Measurements from ENCODE around the gene SLC25A5.
"Not testable (repeated sequence)": the region's sequence is repeated elsewhere in the genome, so short reads cannot be mapped to it uniquely, and the experiment has no call there.

SLC25A5 gene

DNA sequence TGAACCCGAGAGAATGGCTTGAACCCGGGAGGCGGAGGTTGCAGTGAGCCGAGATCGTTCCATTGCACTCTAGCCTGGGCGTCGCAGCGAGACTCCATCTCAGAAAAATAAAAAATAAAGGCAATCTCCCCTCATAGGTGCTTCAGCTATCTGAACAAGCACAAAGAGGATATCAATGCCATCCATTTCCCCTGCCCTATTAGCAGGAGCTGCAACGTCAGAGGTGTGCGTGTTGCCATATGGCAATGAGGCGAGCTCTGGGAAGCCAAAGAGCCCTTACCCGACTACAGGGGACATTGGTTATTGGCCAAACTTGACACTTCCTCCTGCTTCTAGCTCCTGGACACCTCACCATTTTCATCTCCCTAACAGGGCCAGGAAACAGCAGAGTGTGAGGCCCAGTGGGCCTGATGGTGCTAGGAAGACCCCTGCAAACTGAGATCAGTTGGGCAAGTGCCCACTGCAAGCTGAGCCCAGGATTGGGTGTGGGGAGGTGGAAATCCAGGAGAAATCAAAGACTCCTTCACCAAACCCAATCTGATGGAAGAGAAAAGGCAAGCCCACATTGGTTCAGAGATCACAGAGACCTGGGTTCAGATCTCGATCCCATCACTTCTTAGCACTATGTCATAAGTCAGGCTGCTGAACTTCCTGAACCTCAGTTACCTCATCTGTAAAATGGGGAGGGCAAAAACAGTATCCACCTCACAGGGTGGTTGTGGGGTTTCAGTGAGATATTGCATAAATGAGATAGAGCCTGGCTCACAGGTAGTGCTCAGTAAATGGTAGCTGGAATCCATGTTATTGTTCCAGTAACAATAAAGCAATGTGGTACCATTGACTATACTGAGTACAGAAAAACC, 21.2 kb downstream of the SLC25A5 start:
- TF ChIP-seq ZC3H10 (CRISPR knock-in tag; IDR thresholded peaks at IDR 0.05) (no peak), TOX (CRISPR knock-in tag; IDR thresholded peaks at IDR 0.05; ENCODE audit: borderline replicate concordance) (no peak), ISL1 (CRISPR knock-in tag; IDR thresholded peaks at IDR 0.05) (no peak), PPARA (CRISPR knock-in tag; IDR thresholded peaks at IDR 0.05; ENCODE audit: borderline replicate concordance) (no peak), ZFP30 (CRISPR knock-in tag; IDR thresholded peaks at IDR 0.05) (no peak), SNAI2 (CRISPR knock-in tag; IDR thresholded peaks at IDR 0.05) (no peak), BACH2 (CRISPR knock-in tag; IDR thresholded peaks at IDR 0.05; ENCODE audit: borderline replicate concordance) (no peak)
- TF ChIP-seq, protein P1, sequence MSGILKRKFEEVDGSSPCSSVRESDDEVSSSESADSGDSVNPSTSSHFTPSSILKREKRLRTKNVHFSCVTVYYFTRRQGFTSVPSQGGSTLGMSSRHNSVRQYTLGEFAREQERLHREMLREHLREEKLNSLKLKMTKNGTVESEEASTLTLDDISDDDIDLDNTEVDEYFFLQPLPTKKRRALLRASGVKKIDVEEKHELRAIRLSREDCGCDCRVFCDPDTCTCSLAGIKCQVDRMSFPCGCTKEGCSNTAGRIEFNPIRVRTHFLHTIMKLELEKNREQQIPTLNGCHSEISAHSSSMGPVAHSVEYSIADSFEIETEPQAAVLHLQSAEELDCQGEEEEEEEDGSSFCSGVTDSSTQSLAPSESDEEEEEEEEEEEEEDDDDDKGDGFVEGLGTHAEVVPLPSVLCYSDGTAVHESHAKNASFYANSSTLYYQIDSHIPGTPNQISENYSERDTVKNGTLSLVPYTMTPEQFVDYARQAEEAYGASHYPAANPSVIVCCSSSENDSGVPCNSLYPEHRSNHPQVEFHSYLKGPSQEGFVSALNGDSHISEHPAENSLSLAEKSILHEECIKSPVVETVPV (CRISPR knock-in tag; IDR thresholded peaks at IDR 0.05): no peak
- TF ChIP-seq, protein P2, sequence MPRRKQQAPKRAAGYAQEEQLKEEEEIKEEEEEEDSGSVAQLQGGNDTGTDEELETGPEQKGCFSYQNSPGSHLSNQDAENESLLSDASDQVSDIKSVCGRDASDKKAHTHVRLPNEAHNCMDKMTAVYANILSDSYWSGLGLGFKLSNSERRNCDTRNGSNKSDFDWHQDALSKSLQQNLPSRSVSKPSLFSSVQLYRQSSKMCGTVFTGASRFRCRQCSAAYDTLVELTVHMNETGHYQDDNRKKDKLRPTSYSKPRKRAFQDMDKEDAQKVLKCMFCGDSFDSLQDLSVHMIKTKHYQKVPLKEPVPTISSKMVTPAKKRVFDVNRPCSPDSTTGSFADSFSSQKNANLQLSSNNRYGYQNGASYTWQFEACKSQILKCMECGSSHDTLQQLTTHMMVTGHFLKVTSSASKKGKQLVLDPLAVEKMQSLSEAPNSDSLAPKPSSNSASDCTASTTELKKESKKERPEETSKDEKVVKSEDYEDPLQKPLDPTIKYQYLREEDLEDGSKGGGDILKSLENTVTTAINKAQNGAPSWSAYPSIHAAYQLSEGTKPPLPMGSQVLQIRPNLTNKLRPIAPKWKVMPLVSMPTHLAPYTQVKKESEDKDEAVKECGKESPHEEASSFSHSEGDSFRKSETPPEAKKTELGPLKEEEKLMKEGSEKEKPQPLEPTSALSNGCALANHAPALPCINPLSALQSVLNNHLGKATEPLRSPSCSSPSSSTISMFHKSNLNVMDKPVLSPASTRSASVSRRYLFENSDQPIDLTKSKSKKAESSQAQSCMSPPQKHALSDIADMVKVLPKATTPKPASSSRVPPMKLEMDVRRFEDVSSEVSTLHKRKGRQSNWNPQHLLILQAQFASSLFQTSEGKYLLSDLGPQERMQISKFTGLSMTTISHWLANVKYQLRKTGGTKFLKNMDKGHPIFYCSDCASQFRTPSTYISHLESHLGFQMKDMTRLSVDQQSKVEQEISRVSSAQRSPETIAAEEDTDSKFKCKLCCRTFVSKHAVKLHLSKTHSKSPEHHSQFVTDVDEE (CRISPR knock-in tag; IDR thresholded peaks at IDR 0.05): no peak
- TF ChIP-seq, protein P3, sequence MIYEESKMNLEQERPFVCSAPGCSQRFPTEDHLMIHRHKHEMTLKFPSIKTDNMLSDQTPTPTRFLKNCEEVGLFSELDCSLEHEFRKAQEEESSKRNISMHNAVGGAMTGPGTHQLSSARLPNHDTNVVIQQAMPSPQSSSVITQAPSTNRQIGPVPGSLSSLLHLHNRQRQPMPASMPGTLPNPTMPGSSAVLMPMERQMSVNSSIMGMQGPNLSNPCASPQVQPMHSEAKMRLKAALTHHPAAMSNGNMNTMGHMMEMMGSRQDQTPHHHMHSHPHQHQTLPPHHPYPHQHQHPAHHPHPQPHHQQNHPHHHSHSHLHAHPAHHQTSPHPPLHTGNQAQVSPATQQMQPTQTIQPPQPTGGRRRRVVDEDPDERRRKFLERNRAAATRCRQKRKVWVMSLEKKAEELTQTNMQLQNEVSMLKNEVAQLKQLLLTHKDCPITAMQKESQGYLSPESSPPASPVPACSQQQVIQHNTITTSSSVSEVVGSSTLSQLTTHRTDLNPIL (CRISPR knock-in tag; IDR thresholded peaks at IDR 0.05; ENCODE audit: low read depth): no peak
- TF ChIP-seq, protein P4, sequence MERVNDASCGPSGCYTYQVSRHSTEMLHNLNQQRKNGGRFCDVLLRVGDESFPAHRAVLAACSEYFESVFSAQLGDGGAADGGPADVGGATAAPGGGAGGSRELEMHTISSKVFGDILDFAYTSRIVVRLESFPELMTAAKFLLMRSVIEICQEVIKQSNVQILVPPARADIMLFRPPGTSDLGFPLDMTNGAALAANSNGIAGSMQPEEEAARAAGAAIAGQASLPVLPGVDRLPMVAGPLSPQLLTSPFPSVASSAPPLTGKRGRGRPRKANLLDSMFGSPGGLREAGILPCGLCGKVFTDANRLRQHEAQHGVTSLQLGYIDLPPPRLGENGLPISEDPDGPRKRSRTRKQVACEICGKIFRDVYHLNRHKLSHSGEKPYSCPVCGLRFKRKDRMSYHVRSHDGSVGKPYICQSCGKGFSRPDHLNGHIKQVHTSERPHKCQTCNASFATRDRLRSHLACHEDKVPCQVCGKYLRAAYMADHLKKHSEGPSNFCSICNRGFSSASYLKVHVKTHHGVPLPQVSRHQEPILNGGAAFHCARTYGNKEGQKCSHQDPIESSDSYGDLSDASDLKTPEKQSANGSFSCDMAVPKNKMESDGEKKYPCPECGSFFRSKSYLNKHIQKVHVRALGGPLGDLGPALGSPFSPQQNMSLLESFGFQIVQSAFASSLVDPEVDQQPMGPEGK (CRISPR knock-in tag; IDR thresholded peaks at IDR 0.05; ENCODE audit: borderline replicate concordance): no peak
- ATAC-seq: no peak

DNA sequence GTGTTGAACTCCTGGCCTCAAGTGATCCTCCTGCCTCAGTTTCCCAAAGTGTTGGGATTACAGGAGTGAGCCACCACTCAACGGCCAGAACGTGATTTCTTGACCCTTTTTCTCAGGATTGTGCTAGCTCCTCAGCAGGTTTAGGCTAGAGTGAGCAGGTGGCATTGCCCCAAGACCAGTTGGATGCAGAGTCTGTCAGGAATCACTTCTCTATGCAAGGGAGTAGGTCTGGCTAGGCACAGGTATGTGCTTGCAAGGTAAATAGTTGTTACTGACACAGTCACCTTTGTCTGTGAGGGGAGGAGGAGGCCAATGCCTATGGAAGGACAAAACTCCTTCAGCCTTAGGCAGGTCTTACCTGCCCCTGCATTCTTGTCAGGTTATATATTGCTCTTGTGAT, 24.2 kb downstream of the SLC25A5 start:
- TF ChIP-seq ZC3H10 (CRISPR knock-in tag; IDR thresholded peaks at IDR 0.05) (no peak), SNAI2 (CRISPR knock-in tag; IDR thresholded peaks at IDR 0.05) (no peak), ARNTL (CRISPR knock-in tag; IDR thresholded peaks at IDR 0.05; ENCODE audit: borderline replicate concordance, low read depth) (no peak), RARB (CRISPR knock-in tag; IDR thresholded peaks at IDR 0.05) (no peak), TCF4 (CRISPR knock-in tag; IDR thresholded peaks at IDR 0.05; ENCODE audit: borderline replicate concordance) (no peak), ZFP3 (CRISPR knock-in tag; IDR thresholded peaks at IDR 0.05) (no peak), ZNF8 (CRISPR knock-in tag; IDR thresholded peaks at IDR 0.05) (no peak), OSR1 (CRISPR knock-in tag; IDR thresholded peaks at IDR 0.05) (no peak), GLIS3 (CRISPR knock-in tag; IDR thresholded peaks at IDR 0.05) (no peak), ZFP30 (CRISPR knock-in tag; IDR thresholded peaks at IDR 0.05) (no peak), TOX (CRISPR knock-in tag; IDR thresholded peaks at IDR 0.05; ENCODE audit: borderline replicate concordance) (no peak), ESRRG (CRISPR knock-in tag; IDR thresholded peaks at IDR 0.05) (no peak), PPARA (CRISPR knock-in tag; IDR thresholded peaks at IDR 0.05; ENCODE audit: borderline replicate concordance) (no peak), ZNF565 (CRISPR knock-in tag; conservative IDR thresholded peaks at IDR 0.05; ENCODE audit: low read depth) (no peak)
- TF ChIP-seq, protein P1 (CRISPR knock-in tag; IDR thresholded peaks at IDR 0.05): no peak
- TF ChIP-seq, protein P5, sequence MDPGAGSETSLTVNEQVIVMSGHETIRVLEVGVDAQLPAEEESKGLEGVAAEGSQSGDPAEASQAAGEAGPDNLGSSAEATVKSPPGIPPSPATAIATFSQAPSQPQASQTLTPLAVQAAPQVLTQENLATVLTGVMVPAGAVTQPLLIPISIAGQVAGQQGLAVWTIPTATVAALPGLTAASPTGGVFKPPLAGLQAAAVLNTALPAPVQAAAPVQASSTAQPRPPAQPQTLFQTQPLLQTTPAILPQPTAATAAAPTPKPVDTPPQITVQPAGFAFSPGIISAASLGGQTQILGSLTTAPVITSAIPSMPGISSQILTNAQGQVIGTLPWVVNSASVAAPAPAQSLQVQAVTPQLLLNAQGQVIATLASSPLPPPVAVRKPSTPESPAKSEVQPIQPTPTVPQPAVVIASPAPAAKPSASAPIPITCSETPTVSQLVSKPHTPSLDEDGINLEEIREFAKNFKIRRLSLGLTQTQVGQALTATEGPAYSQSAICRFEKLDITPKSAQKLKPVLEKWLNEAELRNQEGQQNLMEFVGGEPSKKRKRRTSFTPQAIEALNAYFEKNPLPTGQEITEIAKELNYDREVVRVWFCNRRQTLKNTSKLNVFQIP (CRISPR knock-in tag; IDR thresholded peaks at IDR 0.05; ENCODE audit: borderline replicate concordance, low read depth): no peak
- TF ChIP-seq, protein P4 (CRISPR knock-in tag; IDR thresholded peaks at IDR 0.05; ENCODE audit: borderline replicate concordance): no peak
- no peak for ATAC-seq

DNA sequence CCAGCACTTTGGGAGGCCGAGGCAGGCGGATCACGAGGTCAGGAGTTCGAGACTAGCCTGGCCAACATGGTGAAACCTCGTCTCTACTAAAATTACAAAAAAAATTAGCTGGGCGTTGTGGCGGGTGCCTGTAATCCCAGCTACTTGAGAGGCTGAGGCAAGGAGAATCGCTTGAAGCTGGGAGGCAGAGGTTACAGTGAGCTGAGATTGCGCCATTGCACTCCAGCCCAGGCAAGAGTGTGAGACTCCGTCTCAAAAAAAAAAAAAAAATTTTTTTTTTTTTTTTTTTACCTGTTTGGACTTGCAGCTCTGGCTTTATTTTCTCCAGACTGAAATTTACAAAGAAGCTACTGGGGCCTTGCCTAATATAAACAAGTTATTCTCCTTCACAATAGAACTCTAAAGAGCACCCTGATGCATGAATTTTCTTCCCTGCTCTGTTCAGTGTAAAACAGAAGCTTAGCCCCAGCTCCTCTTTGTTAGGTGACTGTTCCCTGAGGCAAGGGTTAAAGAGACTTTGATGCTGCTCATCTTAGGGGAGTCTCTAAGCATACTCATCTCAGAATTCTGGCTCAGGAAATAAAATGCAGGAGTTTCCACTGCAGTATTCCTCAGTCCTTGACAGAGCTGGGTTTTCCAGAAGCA, 25.7 kb downstream of the SLC25A5 start:
- not testable (repeated sequence) for ATAC-seq

Data from SK-N-SH treated with all-trans-retinoic acid at 6 μM for 48 hours (cell line).